Inferior parietal cortex (tissue), 1 donor: ENCODE results near the gene LBR.

Experiments used
- DNase-seq: peaks from one replicate; pipeline ENCODE4 v3.0.0-alpha.2; 2016; ENCODE audit errors: extremely low spot score

LBR gene

DNA sequence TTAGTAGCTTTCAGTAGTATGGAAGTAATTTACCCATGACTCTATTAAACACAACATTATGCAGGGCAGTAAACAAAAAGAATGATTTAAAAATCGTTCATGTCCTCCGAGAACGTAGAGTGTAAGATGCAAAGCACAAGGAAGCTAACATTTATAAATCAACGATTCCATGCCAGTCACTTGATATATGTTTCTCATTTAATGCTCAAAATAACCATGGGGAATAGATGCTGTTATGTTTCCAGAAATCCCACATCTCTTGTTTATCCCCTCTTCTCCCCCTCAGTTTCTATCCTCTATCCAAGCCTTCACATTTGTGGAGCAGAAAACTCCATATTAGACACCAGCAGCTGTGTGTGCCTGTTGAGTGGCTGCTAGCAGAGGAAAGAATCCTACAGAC lies 52.8 kb downstream of the LBR start:
- DNase-seq: no peak

GRCh38 chr1:225373155-225373554 lies 54.7 kb downstream of the LBR start:
- DNase-seq: no peak

- no peak for DNase-seq
These were observed 56.4 kb downstream of the LBR start for GRCh38 chr1:225371366-225372010.

DNA sequence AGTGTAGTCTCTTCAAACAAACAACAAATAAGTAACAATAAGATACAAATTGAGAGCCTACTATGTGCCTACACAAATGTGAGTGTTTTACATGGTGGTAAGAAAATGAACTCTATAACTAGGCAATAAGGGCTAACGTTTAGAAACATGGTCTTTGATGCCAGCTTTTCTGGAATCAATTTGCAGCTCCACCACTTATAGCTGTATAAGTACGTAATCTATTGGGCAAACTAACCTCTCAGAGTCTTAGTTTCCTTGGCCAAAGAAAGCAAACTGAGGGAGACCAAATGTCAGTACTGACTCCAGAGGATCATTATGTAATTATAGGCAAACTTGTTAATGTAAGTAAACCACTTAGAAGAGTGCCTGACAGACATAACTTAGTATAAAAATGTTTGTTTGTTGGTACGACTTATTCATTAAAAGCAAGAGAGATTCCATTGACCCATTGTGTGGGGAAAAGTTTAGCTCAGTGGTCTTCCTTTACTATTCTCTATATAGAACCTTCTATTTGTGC lies 59.7 kb downstream of the LBR start:
- DNase-seq: no peak

- no peak for DNase-seq
These were observed 61.3 kb downstream of the LBR start for GRCh38 chr1:225366552-225366951.

DNA sequence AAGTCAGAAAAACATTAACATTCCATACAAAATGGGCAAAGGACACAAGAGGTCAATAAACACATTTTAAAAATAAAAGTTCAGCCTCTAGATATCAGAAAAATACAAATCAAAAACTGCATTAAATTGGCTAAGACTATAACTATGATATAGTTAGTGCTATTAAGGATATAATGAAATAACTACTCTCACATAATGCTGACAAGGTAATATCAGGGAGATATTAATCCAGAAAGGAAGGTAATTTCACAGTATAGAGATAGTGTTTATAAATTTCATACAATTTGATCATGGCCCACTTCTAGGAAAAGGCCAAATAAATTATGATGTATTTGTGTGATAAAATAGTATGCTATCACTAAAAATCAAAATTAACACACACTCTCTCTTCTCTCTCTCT lies 61.8 kb downstream of the LBR start:
- DNase-seq: no peak

- no peak for DNase-seq
These were observed 63.4 kb downstream of the LBR start for GRCh38 chr1:225364439-225364838.

DNA sequence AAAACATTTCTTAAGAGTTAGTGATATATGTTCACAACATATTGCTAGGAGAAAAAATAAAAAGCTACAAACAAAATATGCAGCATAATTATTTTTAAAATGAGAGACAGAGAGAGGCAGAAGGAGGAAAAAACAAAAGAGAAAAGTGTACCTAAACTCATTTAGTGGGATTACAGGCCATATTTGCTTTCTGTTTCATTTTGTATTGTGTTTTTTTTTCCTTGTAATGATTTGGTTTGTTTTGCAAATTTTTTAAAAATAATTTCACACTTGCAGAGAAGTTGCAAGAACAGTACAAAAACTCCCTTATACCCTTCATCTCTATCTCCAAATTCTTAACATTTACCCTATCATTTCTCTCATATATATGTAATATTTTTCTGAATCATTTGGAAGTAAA lies 65.0 kb downstream of the LBR start:
- DNase-seq: no peak

DNA sequence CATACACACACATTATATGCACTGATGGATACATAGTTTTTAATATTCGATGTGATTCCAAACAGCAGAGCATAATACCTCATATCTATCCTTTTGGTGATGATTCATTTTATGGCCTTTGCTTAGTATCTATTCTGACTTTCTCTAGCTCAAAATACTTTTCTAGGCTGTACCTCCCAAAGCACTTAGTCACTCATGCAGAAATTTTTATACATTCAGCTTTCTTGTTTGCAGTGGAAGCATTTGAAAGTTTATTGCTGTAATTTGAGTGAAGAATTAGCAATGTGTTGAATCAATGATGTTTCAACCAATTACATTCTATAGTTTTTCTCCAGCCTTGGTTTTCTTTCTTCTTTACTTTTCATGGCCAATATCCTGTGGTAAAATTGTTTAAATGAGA lies 66.7 kb downstream of the LBR start:
- DNase-seq: no peak

DNA sequence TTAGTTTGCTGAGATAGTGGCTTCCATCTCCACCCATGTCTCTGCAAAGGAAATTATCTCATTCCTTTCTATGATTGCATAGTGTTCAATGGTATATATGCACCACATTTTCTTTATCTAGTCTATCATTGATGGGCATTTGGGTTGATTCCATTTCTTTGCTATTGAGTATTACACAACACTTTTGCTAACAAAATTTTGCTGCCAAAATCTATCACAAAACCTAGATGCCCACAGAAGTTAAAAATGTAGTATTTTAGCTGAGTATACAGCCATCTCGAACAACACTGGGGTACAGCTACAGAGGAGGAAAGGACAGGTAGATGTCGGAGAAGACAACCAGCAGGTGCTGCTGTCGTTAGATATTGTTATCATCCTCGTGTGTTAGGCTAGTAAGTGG lies 67.7 kb downstream of the LBR start:
- no peak for DNase-seq

DNA sequence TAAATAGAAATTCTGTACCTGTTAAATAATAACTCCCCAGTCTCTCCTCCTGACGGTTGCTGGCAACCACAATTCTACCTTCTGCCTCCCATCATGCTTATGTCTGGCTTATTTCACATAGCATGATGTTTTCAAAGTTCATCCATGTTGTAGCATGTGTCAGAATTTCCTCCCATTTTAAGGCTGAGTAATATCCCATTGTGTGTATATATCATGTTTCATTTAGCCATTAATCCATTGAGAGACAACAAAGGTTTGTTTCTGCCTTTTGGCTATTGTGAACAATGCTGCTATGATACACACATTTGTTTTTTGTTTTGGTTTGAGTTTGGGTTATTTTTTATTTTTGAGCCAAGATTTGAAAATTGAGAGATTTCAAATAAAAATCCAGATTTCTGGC lies 72.0 kb downstream of the LBR start:
- DNase-seq: no peak

DNA sequence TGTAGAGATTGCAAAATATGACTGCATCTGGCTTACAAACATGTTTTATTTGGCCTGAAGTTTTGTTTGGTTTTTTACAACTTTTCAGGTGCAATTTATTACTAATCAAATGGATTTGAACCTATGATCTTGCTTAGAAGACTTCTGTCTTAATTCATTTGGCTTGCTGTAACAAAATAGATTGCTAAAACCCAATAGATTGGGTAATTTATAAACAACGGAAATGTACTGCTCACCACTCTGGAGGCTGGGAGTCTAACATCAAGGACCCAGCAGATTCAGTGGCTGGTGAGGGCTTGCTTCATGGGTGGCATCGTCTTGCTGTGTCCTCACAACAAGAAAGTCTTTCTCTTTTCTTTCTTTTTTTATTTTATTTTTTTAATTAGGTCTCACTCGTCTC lies 72.9 kb downstream of the LBR start:
- DNase-seq: no peak
